ENCODE results near the gene IL17C.

IL17C gene

DNA sequence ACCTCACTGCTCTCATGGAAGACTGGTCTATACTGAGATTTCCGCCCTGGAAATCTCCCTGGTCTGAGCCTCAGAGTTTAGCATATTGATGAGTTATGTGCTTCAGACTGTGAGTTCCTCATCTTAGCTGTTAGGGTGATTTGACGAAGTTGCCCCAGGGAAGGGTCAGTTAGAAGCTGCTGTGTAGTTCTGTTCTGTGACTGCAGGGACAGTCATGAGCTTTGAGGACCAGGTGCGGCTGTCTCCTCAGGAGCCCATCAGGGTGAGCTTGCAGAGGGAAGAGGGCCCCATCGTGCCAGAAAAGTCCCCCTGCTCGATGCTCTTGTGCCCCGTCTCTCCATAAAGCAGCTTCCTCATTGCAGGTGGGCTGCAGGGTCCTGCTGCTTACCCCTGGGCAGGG lies 28.3 kb upstream of the IL17C start:
- DNase-seq (ENCODE audit: low read depth in 2 of 2): no peak

- no peak for DNase-seq (ENCODE audit: low read depth in 2 of 2)
These were observed 27.2 kb upstream of the IL17C start for GRCh38 chr16:88610909-88611812.

DNA sequence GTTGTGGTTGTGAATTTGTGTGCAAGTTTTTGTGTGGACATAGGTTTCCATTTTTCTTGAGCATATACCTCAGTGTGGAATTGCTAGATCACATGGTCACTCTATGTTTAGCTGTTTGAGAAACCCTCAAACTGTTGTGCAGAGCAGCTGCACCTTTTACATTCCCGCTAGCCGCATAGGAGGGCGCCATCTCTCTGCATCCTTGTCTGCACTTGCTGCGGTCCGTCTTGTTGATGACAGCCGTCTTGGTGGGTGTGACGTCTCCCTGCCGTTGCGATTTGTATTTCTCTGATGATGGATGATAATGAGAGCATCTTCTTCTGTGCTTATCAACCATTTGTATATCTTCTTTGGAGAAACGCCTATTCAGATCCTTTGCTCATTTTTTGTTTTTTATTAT lies 25.1 kb upstream of the IL17C start:
- DNase-seq (ENCODE audit: low read depth in 2 of 2): no peak

GRCh38 chr16:88613911-88614817 lies 24.2 kb upstream of the IL17C start:
- no peak for DNase-seq (ENCODE audit: low read depth in 2 of 2)

GRCh38 chr16:88614818-88615580 lies 23.4 kb upstream of the IL17C start:
- no peak for DNase-seq (ENCODE audit: low read depth in 2 of 2)

GRCh38 chr16:88616320-88616719 lies 22.1 kb upstream of the IL17C start:
- no peak for DNase-seq (ENCODE audit: low read depth in 2 of 2)

- DNase-seq (ENCODE audit: low read depth in 2 of 2): no peak
These were observed 21.6 kb upstream of the IL17C start for GRCh38 chr16:88616736-88617135.

DNA sequence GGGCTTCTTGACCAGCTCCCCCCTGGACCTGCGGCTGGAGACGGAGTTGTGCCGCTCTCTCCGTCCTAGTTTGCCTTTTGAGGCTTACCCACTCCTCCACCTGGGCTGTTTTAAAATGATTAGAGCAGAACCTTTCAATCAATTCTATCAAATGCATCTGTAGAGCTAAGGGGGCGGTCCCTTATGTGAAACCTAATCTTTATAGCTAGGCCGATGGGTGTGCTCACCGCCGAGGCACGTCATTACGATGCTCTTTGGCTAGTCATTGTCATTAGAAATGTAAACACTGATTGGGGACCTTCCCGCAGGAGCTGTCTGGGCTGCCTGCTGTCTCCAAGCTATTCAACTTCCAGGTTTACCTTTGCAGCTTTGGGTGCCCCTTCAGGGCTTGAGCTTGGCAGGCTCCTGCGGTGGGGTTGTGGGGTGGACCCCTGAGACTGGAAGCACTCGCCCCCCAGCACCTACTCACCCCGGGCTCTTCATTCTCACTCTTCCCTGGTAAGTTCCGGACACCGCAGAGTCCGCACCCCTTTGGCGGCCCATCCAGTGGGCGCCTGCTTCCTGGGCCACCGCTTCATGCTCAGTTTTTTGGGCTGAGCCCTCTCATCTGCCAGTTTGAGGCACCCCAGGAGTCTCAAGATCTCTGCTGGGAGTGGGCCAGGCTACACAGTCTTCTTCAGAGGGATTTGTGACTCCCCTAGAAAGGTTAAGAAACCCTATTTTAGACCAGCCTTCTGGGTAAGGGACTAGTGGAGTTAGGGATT lies 20.9 kb upstream of the IL17C start:
- DNase-seq (ENCODE audit: low read depth in 2 of 2): no peak

DNA sequence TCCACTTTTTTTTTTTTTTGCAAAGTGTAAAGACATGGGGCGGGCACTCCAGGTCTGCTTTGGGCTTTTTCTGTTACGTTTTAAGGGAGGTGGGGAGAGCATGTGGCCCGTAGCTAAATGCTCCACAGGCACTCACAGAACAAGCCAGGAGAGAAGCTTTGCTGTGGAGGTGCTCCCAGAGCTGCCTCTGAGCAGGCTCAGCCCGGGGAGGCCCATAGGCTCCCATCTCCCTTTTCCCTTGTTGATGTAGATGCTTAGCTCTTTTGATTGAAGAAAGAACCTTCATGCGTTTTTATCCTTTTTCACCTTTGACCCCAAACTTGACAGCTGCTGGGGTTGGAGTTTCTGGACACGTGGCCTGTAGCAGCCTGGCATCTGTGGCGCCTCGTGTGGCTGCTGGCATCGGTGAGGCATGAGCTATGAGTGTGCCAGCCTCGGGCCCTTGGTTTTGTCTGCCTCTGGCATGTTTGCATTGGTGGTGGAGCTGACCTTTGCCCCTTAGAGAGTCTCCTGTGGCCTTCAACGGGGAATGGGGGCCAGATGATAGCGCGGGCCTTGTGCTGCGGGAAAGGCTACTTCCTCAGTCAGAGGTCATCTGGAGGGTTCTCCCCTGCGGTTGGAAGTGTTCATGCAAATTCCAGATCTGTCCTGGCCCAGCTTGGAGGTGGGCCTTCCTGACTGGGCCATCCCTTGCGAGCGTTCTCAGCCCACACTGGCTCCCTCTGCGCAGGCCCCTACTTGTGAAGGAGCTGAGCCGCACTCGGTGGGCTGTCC lies 20.0 kb upstream of the IL17C start:
- DNase-seq (ENCODE audit: low read depth in 2 of 2): no peak

DNA sequence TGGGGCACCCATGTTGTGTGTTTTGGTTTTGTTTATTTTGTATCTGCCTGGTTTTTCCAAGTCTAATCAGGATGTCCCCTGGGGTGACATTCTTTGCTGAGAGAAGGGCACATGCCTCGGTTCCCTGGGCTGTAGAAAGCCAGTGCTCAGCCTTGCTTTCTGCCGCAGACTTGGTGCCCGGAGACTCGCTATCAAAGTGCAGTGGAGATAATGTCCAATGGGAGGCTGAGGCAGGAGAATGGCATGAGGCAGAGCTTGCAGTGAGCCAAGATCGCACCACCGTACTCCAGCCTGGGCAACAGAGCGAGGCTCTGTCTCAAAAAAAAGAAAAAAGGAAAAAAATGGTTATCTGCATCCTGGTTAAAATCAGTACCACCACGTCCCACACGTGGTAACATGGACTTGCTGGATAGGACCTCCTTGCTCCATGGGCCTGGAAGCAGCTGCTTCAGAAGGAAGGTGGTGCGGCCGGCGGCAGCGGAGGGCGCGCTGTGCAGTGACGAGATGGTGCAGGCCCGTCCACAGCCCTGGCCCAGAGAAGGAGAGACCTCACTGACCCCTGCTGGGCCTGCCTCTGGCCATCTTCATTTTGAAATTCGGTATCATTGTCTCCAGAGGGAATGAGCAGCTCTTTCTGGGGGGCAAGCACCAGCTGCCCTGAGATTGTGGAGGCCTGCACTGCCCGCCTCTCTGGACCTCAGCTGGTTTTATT lies 19.3 kb upstream of the IL17C start:
- no peak for DNase-seq (ENCODE audit: low read depth in 2 of 2)

- peak in 1 of 2 donors; percentile 24 for DNase-seq (ENCODE audit: low read depth in 2 of 2)
These were observed 18.2 kb upstream of the IL17C start for GRCh38 chr16:88619859-88620815.

GRCh38 chr16:88622125-88622524 lies 16.2 kb upstream of the IL17C start:
- DNase-seq (ENCODE audit: low read depth in 2 of 2): no peak

GRCh38 chr16:88622866-88623265 lies 15.5 kb upstream of the IL17C start:
- no peak for DNase-seq (ENCODE audit: low read depth in 2 of 2)

DNA sequence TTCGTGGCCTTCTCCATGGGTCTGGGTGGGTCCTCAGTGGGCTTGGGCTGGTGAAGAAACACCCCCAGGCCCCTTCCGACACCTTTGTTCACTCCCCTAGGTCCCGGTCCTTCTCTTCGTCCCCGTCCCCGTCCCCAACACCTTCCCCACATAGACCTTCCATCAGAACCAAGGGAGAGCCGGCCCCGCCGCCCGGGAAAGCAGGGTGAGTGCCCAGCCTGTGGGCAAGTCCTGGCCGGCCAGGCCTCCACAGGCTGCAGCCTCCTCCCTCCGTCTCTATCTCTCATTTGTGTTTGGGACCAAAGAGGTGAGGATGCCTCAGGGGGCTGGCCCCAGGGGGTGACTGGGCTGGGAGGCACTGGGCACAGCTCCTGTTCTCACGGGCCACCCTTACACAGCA lies 14.5 kb upstream of the IL17C start:
- DNase-seq (ENCODE audit: low read depth in 2 of 2): no peak

DNA sequence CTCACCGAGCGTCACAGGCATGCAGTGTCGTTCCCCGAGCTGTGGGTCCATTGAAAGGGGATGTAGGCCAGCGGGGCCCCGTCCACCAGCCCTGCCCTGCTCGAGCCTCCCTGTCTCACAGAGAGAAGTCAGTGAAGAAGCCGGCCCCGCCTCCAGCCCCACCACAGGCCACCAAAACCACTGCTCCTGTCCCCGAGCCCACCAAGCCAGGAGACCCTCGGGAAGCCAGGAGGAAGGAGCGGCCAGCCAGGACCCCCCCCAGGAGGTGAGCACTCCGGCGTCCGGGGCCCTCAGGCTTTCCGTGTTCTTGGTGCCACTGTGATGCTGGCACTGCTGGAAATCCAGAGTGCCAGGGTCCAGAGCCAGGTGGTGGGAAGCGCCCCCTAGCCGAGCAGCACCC lies 13.9 kb upstream of the IL17C start:
- no peak for DNase-seq (ENCODE audit: low read depth in 2 of 2)

DNA sequence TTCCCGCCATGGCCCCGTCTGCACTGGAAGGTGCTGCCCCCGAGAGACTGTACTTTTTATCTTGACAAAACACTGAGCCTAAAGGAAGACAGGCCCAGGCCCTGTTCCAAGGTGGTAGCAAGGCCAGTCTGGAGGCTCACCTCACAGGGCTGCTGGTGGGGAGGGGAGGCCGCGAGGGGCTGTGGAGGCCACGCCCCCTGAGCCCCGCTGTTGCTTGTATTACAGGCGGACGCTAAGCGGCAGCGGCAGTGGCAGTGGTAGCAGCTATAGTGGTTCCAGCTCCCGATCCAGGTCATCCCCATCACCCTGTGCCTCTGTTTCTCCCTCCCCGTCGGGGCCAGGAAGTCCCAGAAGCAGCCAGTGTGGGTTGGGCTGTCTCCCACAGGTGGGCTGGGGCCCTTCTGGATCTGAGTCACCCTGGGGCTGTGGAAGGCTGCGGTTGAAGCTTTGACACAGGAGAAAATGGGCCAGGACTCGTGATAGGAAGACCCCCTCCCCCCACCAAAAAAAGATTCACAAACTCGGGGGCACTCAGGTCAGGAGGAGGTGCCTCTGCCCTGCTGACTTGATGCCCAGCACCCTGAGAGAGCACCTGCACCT lies 13.3 kb upstream of the IL17C start:
- DNase-seq (ENCODE audit: low read depth in 2 of 2): no peak

- no peak for DNase-seq (ENCODE audit: low read depth in 2 of 2)
These were observed 11.7 kb upstream of the IL17C start for GRCh38 chr16:88626646-88627045.

Measured in activated CD4-positive, alpha-beta T cell treated with anti-CD3 and anti-CD28 coated beads for 24 hours (primary cell).